ENCODE data around the gene OPRL1.
A peak's percentile ranks its signal among the peaks of the same experiment; 100 is the strongest.

Gene OPRL1

GRCh38 chr20:64041781-64042053 is 38.2 kb upstream of the OPRL1 start:
- H3K36me3 ChIP-seq, result no peaks in the 10 kb centered on the region
- H3K4me3 ChIP-seq (ENCODE audit: low read depth in 1 of 2, low read length in 1 of 2), result peak overlapping the region; percentile 57 to 81
- no peak overlapping the region for H3K27ac ChIP-seq
- TF ChIP-seq, protein P1, sequence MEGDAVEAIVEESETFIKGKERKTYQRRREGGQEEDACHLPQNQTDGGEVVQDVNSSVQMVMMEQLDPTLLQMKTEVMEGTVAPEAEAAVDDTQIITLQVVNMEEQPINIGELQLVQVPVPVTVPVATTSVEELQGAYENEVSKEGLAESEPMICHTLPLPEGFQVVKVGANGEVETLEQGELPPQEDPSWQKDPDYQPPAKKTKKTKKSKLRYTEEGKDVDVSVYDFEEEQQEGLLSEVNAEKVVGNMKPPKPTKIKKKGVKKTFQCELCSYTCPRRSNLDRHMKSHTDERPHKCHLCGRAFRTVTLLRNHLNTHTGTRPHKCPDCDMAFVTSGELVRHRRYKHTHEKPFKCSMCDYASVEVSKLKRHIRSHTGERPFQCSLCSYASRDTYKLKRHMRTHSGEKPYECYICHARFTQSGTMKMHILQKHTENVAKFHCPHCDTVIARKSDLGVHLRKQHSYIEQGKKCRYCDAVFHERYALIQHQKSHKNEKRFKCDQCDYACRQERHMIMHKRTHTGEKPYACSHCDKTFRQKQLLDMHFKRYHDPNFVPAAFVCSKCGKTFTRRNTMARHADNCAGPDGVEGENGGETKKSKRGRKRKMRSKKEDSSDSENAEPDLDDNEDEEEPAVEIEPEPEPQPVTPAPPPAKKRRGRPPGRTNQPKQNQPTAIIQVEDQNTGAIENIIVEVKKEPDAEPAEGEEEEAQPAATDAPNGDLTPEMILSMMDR (IDR thresholded peaks at IDR 0.05), result no peak
- no peaks in the 10 kb centered on the region for H3K9me3 ChIP-seq
- H3K4me1 ChIP-seq (ENCODE audit: control insufficient read depth in 1 of 2, insufficient read depth in 1 of 2, low read depth in 1 of 2, low read length in 1 of 2), result peaks cover 22 to 36% of the 10 kb centered on the region in 2 experiments
- peaks cover 99% of the 10 kb centered on the region for H3K27me3 ChIP-seq

DNA sequence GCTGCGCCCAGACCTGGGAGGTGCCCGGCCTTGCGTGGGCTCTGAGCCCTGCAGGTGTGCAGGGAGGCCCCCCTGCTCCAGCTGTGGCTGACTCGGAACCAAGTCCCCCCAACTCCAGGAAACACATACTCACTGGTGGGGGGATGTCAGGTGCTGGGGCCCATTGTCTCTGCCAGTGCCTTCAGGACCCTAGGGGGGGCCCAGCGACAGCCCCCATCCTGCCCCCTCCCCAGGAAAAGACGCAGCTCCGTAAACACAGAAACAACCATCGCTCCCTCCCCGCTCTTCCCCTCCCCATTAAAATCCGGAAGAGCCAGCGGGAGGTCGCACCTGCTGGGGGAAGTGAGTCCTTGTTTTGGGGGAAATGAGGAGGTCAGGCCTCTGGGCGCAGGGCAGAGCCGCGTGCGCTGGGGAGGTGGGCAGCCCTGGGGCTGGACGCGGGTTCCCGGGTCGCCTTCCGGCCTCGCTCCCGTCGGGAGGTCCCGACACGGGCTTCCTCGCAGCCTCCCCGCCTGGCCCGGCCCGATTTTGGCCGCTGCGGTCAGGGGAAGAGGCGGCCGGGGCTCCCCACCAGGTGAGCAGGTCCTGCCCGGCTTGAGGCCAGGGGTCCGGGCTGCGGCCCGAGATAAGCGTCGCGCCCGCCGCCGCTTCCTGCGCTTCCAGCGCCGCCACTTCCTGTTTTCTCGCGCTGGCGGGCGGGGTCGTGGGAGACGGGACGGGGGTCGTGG is 37.7 kb upstream of the OPRL1 start:
- Histone ChIP-seq H3K9me3 (no peaks in the 10 kb centered on the region), H3K27me3 (peaks cover 99% of the 10 kb centered on the region), H3K36me3 (no peaks in the 10 kb centered on the region), H3K4me1 (ENCODE audit: control insufficient read depth in 1 of 2, insufficient read depth in 1 of 2, low read depth in 1 of 2, low read length in 1 of 2) (peaks cover 22 to 36% of the 10 kb centered on the region in 2 experiments), H3K27ac (no peak overlapping the region), H3K4me3 (ENCODE audit: low read depth in 1 of 2, low read length in 1 of 2) (peak overlapping the region; percentile 57 to 81)
- TF ChIP-seq, protein P1 (IDR thresholded peaks at IDR 0.05), result no peak

DNA sequence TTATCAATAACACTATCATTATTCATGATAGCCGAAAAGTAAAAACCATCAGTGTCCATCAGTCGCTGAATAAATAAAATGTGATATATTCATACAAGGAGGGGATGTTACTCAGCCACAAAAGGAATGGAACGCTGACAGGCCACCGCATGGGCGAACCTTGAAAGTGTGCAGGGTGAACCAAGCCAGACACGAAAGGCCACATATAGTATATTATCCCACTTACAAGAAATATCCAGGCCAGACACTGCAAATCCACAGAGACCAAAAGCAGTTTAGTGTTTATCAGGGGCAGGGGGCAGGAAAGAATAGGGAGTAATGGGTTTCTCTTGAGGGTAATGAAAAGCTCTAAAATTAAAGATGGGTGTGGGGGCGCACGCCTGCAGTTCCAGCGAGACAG is 36.1 kb upstream of the OPRL1 start:
- Histone ChIP-seq H3K4me1 (ENCODE audit: control insufficient read depth in 1 of 2, insufficient read depth in 1 of 2, low read depth in 1 of 2, low read length in 1 of 2) (peaks cover 17 to 24% of the 10 kb centered on the region in 2 experiments), H3K27ac (no peak overlapping the region), H3K9me3 (no peaks in the 10 kb centered on the region), H3K4me3 (ENCODE audit: low read depth in 1 of 2, low read length in 1 of 2) (no peak overlapping the region), H3K27me3 (peaks cover 99% of the 10 kb centered on the region), H3K36me3 (no peaks in the 10 kb centered on the region)
- TF ChIP-seq, protein P1 (IDR thresholded peaks at IDR 0.05), result no peak

DNA sequence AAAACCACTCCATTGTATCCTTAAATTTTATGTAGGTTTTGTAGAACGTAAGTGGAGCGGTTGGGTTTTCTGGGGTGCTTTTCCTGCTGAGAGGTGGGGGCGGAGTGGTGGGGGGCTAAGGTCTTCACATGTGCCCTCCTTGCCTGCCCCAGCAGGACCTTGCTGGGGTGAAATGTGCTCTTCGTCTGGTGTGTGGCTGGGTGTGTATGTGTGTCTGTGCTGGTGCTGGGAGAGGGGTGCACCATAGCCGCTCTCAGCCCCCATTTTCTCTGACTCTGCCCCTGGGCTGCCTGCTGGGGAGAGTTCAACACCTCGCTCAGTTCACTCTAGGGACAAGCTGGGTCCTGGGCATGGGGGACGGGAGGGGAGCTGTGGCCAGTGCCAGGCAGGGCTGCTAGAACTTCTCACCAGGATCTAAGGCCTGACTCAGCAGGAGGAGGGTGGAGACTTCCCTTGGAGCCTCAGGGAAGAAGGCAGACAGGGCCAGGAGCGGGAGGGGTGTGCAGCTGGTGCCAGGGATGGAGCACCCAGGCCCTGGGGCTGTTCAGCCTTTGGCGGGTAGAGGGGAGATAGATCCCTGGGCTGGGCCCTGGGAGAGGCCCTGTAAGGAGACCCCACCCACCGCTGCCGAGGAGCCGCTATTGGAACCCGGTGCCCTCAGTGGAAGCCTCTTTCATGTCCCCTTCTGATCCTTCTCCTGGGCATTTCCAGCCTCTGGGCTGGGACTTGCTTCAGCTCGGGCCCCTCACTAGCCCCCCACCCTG is 35.2 kb upstream of the OPRL1 start:
- no peak overlapping the region for H3K27ac ChIP-seq
- H3K4me1 ChIP-seq (ENCODE audit: control insufficient read depth in 1 of 2, insufficient read depth in 1 of 2, low read depth in 1 of 2, low read length in 1 of 2), result peaks cover 12 to 19% of the 10 kb centered on the region in 2 experiments
- H3K36me3 ChIP-seq, result no peaks in the 10 kb centered on the region
- H3K27me3 ChIP-seq, result peaks cover 99% of the 10 kb centered on the region
- no peak overlapping the region for H3K4me3 ChIP-seq (ENCODE audit: low read depth in 1 of 2, low read length in 1 of 2)
- H3K9me3 ChIP-seq, result no peaks in the 10 kb centered on the region
- TF ChIP-seq, protein P1 (IDR thresholded peaks at IDR 0.05), result no peak

DNA sequence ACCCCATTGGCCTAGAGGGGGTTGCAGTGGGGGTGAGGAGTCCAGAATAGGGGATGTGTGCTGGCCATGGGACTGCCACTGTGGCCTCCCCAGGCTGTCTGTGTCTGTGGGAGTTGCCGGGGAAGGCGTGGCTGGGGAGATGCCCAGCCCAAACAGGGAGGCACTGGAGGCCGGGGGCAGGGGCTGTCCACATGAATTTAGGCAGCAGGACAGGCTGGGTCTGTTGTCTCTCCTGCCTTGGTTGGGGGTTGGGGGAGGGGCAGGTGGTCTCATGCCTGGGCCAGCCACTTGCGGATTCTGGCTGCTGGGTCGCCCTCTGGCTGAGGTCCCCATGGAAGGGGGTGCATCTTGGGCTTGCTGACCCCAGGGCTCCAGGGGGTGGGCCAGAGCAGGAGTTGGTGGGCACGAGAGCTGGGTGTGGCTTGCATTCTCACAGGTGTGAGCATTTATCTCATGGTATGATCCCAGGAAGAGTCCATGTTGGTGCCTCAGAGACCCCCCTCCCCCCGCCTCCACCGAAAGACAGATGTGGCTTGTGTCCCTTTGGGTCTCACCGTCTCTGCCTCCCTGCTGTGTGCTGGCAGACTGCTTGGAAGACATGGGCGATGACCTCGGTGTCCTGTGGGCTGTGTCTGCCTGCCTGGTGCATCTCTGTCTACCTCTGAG is 34.4 kb upstream of the OPRL1 start:
- no peak overlapping the region for H3K4me3 ChIP-seq (ENCODE audit: low read depth in 1 of 2, low read length in 1 of 2)
- TF ChIP-seq, protein P1 (IDR thresholded peaks at IDR 0.05), result no peak
- peaks cover 99% of the 10 kb centered on the region for H3K27me3 ChIP-seq
- H3K4me1 ChIP-seq (ENCODE audit: control insufficient read depth in 1 of 2, insufficient read depth in 1 of 2, low read depth in 1 of 2, low read length in 1 of 2), result peaks cover 12 to 24% of the 10 kb centered on the region in 2 experiments
- H3K9me3 ChIP-seq, result no peaks in the 10 kb centered on the region
- H3K27ac ChIP-seq, result no peak overlapping the region
- H3K36me3 ChIP-seq, result no peaks in the 10 kb centered on the region

Data from neutrophil (primary cell).